Pons (tissue), 1 donor: Measurements from ENCODE around the gene ZSCAN26.
"Not testable (repeated sequence)": the region's sequence is repeated elsewhere in the genome, so short reads cannot be mapped to it uniquely, and the experiment has no call there.

Source experiments
- DNase-seq: peaks from one replicate; pipeline ENCODE4 v3.0.0-alpha.2; 2016; ENCODE audit warnings: low spot score

The ZSCAN26 gene

GRCh38 chr6:28257042-28257441, 9.9 kb upstream of the ZSCAN26 start:
- DNase-seq, result no peak

DNA sequence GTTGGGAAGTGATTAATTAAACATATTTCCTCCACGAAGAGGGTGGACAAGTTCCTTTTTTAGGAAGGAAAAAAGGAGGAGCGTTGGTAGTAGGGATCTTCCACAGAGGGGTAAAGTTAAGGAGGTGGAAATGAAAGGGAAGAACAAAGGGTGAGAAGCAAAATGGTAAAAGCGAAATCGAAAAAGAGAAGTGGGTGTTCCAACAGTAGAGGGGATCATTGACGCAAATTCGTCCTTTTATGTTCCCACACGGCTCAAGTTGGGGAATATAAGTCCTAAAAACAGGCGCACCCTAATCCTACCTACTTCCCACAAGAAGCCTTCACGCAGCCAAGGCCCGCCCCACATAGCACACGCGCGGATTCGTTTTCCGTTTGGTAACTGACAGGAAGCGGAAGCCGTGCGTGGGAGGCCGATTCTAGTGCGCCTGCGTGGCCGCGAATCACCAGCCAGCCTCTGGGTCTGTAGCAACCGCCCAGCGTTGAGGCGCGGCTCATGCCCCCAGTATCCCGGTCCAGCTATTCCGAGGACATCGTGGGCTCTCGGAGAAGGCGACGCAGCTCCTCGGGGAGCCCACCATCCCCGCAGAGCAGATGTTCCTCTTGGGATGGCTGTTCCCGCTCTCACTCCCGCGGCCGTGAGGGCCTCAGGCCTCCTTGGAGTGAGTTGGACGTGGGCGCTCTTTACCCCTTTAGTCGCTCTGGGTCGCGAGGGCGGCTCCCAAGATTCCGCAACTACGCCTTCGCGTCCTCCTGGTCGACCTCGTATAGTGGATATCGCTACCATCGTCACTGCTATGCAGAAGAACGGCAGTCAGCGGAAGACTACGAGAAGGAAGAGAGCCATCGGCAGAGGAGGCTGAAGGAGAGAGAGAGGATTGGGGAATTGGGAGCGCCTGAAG, 7.8 kb upstream of the ZSCAN26 start, which contains the start of gene NKAPL:
TSS of gene NKAPL (plus strand) at position 421 of the 901 bp plus-strand sequence. CDS start at position 496, 75 bp downstream.
- peak; percentile 72 for DNase-seq

GRCh38 chr6:28263922-28264321, 3.0 kb upstream of the ZSCAN26 start:
- DNase-seq, result no peak

GRCh38 chr6:28264834-28265401, 2.0 kb upstream of the ZSCAN26 start:
- DNase-seq, result no peak

- DNase-seq, result no peak
Measured at GRCh38 chr6:28266563-28266961, 381 bp upstream of the ZSCAN26 start.

- DNase-seq, result no peak
Measured at GRCh38 chr6:28267695-28268059, 734 bp downstream of the ZSCAN26 start.

DNA sequence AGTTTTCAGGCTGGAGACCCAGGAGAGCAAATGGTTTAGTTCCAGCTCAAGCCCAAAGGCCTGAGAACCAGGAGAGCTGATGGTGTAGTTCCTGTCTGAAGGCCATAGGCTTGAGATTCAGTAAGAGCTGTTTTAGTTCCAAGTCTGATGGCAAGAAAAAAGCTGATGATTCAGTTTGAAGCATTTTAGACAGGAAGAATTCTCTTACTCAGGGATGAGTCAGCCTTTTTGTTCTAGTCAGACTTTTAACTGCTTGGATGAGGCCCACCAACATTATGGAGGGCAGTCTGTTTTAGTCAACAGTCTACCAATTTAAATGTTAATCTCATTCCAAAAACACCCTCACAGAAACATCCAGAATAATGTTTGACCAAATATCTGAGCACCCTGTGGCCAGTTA, 2.5 kb downstream of the ZSCAN26 start:
- DNase-seq, result no peak

DNA sequence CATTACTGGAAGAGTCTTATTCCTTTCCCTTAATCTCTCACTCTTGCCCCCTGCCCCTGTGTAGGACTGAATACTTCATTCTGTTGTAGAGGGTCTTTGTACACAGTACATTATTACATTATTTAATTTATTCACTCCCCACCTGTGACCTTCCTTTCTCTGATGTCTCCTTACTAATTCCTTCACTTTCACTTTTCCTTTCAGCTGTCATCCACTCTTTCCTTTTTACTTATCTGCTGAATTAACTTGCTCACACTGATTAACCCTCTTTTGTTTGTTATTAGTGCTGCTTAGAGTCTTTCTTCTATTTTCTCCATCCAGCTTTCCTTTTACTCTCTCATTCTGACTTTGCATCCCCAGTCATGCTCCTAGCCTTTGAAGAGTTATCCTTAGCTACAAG, 7.9 kb downstream of the ZSCAN26 start:
- DNase-seq, result no peak

- DNase-seq, result no peak
Measured at GRCh38 chr6:28277746-28278145, 10.8 kb downstream of the ZSCAN26 start.

DNA sequence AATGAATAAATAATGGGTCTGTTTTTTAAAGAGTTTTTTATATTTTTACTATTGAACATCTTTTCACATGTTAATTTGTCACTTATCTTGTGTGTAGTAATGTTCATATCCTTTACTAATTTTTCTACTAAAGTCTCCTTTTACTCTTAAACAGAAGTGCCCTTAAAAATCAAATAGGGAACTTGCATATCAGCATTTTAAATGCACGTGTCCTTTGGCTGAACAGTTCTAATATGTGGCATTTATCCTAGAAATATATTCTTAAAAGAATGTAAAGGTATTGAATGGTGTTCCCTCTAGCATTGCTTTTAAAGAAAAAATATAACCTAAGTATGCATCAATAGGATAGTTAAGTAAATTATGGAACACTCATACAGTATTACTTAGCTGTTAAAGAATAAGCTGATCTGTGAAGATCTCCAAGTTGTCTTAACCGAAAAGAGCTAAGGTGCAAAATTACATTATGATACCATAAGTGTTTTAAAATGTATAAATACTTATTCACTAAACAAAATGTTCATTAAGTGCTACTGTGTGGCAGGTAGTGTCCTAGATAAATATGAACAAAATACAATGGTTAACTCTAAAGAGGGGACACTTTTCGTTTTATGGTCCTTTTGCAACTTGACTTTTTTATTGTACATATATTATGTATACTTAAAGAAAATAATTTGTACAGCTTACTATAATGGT, 13.8 kb downstream of the ZSCAN26 start:
- no peak for DNase-seq

GRCh38 chr6:28281288-28282064, 14.5 kb downstream of the ZSCAN26 start, which contains the start of gene PGBD1:
Gene PGBD1, plus strand, starts transcription at chr6:28281572. Its CDS starts 2,242 bp downstream, at chr6:28283814.
- no peak for DNase-seq

- DNase-seq, result no peak
Measured at GRCh38 chr6:28282926-28283325, 16.0 kb downstream of the ZSCAN26 start.

GRCh38 chr6:28291573-28291972, 24.6 kb downstream of the ZSCAN26 start:
- DNase-seq, result no peak

GRCh38 chr6:28295326-28295725, 28.4 kb downstream of the ZSCAN26 start:
- DNase-seq, result no peak

- DNase-seq, result no peak
Measured at GRCh38 chr6:28296520-28297060, 29.6 kb downstream of the ZSCAN26 start.

DNA sequence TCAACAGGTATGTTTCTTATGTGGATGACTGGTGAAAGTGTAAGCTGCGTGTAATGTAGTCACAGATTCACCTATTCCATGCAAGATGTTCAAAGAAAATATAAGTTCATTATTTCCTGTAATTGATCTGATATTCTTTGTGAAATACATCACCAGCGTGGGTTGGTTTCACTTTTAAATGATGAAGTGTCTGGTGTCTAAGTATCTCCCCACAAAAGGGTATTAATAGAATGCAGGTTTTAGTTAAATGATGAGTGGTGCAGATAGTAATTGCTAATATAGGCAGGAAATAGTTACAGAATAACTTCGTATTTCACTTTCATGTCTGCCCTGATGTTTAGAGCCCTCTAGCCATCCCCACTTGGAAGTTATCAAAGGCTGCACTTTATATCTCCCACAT, 36.6 kb downstream of the ZSCAN26 start:
- no peak for DNase-seq

DNA sequence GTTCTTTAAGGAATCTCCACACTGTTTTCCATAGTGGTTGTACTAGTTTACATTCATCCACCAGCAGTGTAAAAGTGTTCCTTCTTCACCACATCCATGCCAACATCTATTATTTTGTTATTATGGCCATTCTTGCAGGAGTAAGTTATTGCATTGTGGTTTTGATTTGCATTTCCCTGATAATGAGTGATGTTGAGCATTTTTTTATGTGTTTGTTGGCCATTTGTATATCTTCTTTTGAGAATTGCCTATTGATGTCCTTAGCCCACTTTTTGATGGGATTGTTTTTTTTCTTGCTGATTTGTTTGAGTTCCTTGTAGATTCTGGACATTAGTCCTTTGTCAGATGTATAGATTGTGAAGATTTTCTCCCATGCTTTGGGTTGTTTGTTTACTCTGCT, 39.4 kb downstream of the ZSCAN26 start:
- not testable (repeated sequence) for DNase-seq

GRCh38 chr6:28311139-28311823, 44.3 kb downstream of the ZSCAN26 start:
- DNase-seq, result no peak

GRCh38 chr6:28312939-28313338, 46.0 kb downstream of the ZSCAN26 start:
- no peak for DNase-seq

DNA sequence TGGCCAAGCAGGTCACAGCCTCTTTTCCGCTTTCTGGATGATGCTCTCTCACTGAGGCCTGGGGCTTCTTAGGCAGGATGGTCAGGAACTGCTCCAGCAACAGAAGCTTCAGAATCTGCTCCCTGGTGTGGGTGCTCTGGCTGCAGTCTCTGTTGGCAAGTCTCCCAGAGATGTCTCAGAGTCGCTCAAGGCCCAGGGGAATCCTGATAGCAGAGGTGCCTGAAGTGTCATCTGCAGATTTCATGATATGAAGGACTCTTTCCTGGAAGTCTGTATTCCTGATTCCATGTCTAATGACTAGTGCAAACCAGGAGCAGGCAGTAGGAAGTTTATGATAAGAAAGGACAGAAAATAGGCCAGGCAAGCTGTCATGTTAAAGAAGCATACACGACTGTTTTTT, 48.7 kb downstream of the ZSCAN26 start:
- DNase-seq, result no peak

DNA sequence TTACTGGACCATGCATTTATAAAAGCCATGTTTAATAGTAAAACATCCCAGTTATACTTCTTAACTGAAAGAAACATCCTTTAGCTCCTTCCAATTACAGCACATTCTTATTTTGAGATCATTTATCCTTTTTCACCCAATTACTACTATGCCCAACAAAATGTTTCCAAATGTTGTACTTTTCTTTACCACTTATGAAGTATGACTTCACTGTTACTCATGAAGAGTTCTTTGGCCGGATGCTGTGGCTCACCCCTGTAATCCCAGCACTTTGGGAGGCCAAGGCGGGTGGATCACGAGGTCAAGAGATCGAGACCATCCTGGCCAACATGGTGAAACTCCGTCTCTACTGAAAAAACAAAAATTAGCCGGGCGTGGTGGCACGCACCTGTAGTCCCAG, 50.9 kb downstream of the ZSCAN26 start:
- DNase-seq, result not testable (repeated sequence)
